Measurements from ENCODE around the gene EIF4A2. TPM values are rescaled to one million over a fixed set of nuclear protein-coding genes. Genes with fewer than 3 reads are reported as not detected.
"Not testable (repeated sequence)": the region's sequence is repeated elsewhere in the genome, so short reads cannot be mapped to it uniquely, and the experiment has no call there.

EIF4A2 gene
- total RNA-seq, 4 donors from 2014 or later: 146 to 550 (median 353) TPM

GRCh38 chr3:186810336-186810996, 27.1 kb downstream of the EIF4A2 start:
- intact Hi-C loops (cut with DNase I; ENCODE audit: low total_unique reads): no loop called here
- H3K27ac ChIP-seq: no peak overlapping the region
- TF ChIP-seq EP300 (IDR thresholded peaks at IDR 0.05; ENCODE audit: low read depth) (no peak), CTCF (IDR thresholded peaks at IDR 0.05) (no peak), POLR2AphosphoS5 (IDR thresholded peaks at IDR 0.05) (no peak)

GRCh38 chr3:186811313-186811712, 27.9 kb downstream of the EIF4A2 start:
- H3K27me3 ChIP-seq; DNase-seq; H3K4me1 ChIP-seq; H3K9me3 ChIP-seq; H3K4me3 ChIP-seq; H3K36me3 ChIP-seq; H3K27ac ChIP-seq; intact Hi-C loops (cut with DNase I; ENCODE audit: low total_unique reads): not testable (repeated sequence)
- in situ Hi-C loops (cut with MboI; ENCODE audit: low pct_ligation_motif_present in 1 of 4, low pct_unique_long_range_greater_than_20kb in 1 of 4, low sequenced_read_pairs in 3 of 4): loop anchor here in 3 of 4 donors (10.0 to 25.0 kb wide), 3 partner anchors 197 to 824 kb away; partner anchors contain the start of gene AHSG (in 3 of the 3)
- WGBS, 2 donors (ENCODE audit: low coverage in 1 of 2): 95% methylated on average over 7 of the region's 29 CpGs; no CpG with 5 or more reads in 1 of the 2 donors

More at GRCh38 chr3:186810336-186810996, 27.1 kb downstream of the EIF4A2 start:
- Histone ChIP-seq H3K36me3 (no peaks in the 10 kb centered on the region), H3K4me3 (no peak overlapping the region), H3K4me1 (peaks cover 3 to 12% (median 7%) of the 10 kb centered on the region in 4 donors), H3K27me3 (peaks cover 3% of the 10 kb centered on the region), H3K9me3 (no peaks in the 10 kb centered on the region)
- DNase-seq: no peak
- in situ Hi-C loops (cut with MboI; ENCODE audit: low pct_ligation_motif_present in 1 of 4, low pct_unique_long_range_greater_than_20kb in 1 of 4, low sequenced_read_pairs in 3 of 4): loop anchor here in 3 of 4 donors (10.0 to 25.0 kb wide), 3 partner anchors 196 to 823 kb away; partner anchors contain the start of gene AHSG (in 3 of the 3)
- WGBS, 2 donors (ENCODE audit: low coverage in 1 of 2): 84 to 85% methylated on average over 2 to 5 of the region's 5 CpGs

- H3K27ac ChIP-seq: no peak overlapping the region
- peaks cover 3% of the 10 kb centered on the region for H3K27me3 ChIP-seq
- in situ Hi-C loops (cut with MboI; ENCODE audit: low pct_ligation_motif_present in 1 of 4, low pct_unique_long_range_greater_than_20kb in 1 of 4, low sequenced_read_pairs in 3 of 4): loop anchor here in 3 of 4 donors (10.0 to 25.0 kb wide), 3 partner anchors 199 to 827 kb away; partner anchors contain the start of gene AHSG (in 3 of the 3)
- TF ChIP-seq POLR2A (IDR thresholded peaks at IDR 0.05): no peak
- TF ChIP-seq CTCF (IDR thresholded peaks at IDR 0.05): no peak
- no peak for TF ChIP-seq EP300 (IDR thresholded peaks at IDR 0.05; ENCODE audit: low read depth)
- no peak for TF ChIP-seq POLR2AphosphoS5 (IDR thresholded peaks at IDR 0.05)
- no peaks in the 10 kb centered on the region for H3K36me3 ChIP-seq
- no peak overlapping the region for H3K4me3 ChIP-seq
- intact Hi-C loops (cut with DNase I; ENCODE audit: low total_unique reads): no loop called here
- no peaks in the 10 kb centered on the region for H3K4me1 ChIP-seq
- DNase-seq: no peak
- 89% methylated on average over 4 of the region's 4 CpGs; no CpG with 5 or more reads in 1 of the 2 donors for WGBS, 2 donors (ENCODE audit: low coverage in 1 of 2)
- no peaks in the 10 kb centered on the region for H3K9me3 ChIP-seq
Measured at GRCh38 chr3:186814100-186814499, 30.7 kb downstream of the EIF4A2 start.

- intact Hi-C loops (cut with DNase I; ENCODE audit: low total_unique reads) (no loop called here), in situ Hi-C loops (cut with MboI; ENCODE audit: low pct_ligation_motif_present in 1 of 4, low pct_unique_long_range_greater_than_20kb in 1 of 4, low sequenced_read_pairs in 3 of 4) (loop anchor here (5.0 to 25.0 kb wide), 4 partner anchors 201 to 828 kb away; partner anchors contain the start of gene AHSG (in 3 of the 4))
- Histone ChIP-seq H3K36me3 (no peaks in the 10 kb centered on the region), H3K4me1 (no peaks in the 10 kb centered on the region), H3K4me3 (no peak overlapping the region), H3K27ac (no peak overlapping the region), H3K27me3 (peaks cover 3% of the 10 kb centered on the region), H3K9me3 (no peaks in the 10 kb centered on the region)
- DNase-seq: no peak
- no peak for TF ChIP-seq POLR2A (IDR thresholded peaks at IDR 0.05)
- TF ChIP-seq EP300 (IDR thresholded peaks at IDR 0.05; ENCODE audit: low read depth): no peak
- no peak for TF ChIP-seq POLR2AphosphoS5 (IDR thresholded peaks at IDR 0.05)
- no peak for TF ChIP-seq CTCF (IDR thresholded peaks at IDR 0.05)
- WGBS, 2 donors (ENCODE audit: low coverage in 1 of 2): 70 to 96% methylated on average over 1 of the region's 1 CpG
Measured at GRCh38 chr3:186815435-186815834, 32.1 kb downstream of the EIF4A2 start.
